GM19193 (cell line): ENCODE results near the gene AKR1D1.

ENCODE experiments used
- POLR2A ChIP-seq: IDR thresholded peaks from 4 replicates; pipeline ENCODE4 v1.6.1; 2011; ENCODE audit not compliant: insufficient read depth, insufficient read length; ENCODE audit errors: extremely low read depth

The AKR1D1 gene

GRCh38 chr7:138066954-138067394 is 9.3 kb upstream of the AKR1D1 start:
- TF ChIP-seq POLR2A, result no peak

- TF ChIP-seq POLR2A, result no peak
Observed at GRCh38 chr7:138067774-138068173, 8.5 kb upstream of the AKR1D1 start.

- no peak for TF ChIP-seq POLR2A
Observed at GRCh38 chr7:138070908-138071307, 5.4 kb upstream of the AKR1D1 start.

- TF ChIP-seq POLR2A, result no peak
Observed at GRCh38 chr7:138072726-138073125, 3.5 kb upstream of the AKR1D1 start.

- TF ChIP-seq POLR2A, result no peak
Observed at GRCh38 chr7:138074121-138074520, 2.1 kb upstream of the AKR1D1 start.

- TF ChIP-seq POLR2A, result no peak
Observed at GRCh38 chr7:138074540-138074939, 1.7 kb upstream of the AKR1D1 start.

- no peak for TF ChIP-seq POLR2A
Observed at GRCh38 chr7:138075350-138075749, 909 bp upstream of the AKR1D1 start.

DNA sequence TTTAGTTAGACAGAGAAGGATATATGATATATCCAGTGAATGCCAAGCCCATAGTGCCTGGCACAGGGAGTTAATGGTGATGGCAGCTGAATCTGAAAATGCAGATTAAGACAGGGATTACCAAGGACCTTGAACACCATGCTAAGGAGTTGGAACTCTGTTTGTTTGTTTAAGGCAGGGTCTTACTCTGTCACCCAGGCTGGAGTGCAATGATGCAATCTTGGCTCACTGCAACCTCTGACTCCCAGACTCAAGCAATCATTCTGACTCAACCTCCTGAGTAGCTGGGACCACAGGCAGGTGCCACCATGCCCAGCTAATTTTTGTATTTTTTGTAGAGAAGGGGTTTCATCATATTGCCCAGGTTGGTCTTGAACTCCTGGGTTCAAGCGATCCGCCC is 1.6 kb downstream of the AKR1D1 start:
- TF ChIP-seq POLR2A, result no peak

DNA sequence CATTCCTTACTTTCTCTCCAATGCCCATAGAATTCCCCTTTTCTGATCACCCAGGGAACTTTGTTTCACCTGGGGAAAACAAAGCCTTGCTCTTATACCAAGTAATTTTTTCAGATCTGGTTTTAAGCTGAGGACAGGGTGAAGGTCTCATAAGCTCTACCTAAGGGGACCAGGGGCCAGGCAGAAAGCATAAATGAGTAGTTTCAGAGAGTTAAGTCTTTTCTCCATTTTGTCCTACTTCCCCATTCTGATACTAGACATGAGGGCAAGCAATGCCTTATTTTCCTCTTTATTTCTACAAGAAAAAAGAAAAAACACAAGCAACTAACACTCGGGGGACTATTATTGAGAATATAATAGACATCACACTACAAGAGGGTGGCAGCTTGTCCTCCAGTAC is 2.9 kb downstream of the AKR1D1 start:
- TF ChIP-seq POLR2A, result no peak

DNA sequence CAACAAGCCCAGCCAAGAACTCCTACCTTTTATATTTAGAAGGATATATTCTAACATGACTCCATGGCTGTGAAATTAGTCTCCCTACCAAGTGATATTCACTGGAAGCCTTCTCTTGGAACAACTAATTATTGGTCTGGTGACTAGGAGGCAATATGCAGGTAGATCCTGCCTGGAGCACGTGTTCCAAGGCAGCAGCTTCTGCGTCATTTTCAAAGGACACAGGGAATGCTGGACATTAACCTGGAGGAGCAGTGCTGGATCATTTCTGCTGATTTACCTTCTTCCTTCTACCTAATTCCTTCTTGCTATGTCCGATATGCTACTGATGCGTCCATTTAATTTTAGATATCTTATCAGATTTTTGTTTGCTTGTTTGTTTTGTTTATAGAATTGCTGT is 5.6 kb downstream of the AKR1D1 start:
- no peak for TF ChIP-seq POLR2A

DNA sequence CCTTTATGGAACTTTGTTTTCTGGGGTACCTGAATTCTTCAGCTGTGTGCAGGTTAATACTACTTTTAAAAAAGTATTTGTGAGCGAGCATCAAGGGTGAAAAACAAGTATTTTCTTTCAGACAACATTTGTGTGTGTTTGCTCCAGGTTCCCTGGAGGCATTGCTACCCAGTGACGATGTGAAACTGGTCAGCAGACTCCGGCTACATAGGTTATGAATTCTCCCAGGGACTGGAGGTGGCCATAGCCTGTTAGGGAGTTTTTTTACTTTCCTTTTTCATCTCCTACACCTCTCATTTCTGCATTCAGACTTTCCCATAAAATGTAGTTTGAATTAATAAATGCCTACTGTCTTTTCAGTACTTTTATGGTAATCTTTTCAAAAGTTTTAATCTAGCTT is 7.6 kb downstream of the AKR1D1 start:
- no peak for TF ChIP-seq POLR2A

- no peak for TF ChIP-seq POLR2A
Observed at GRCh38 chr7:138086563-138087270, 10.5 kb downstream of the AKR1D1 start.

GRCh38 chr7:138089080-138089901 is 13.0 kb downstream of the AKR1D1 start:
- TF ChIP-seq POLR2A, result no peak

GRCh38 chr7:138091032-138091431 is 14.8 kb downstream of the AKR1D1 start:
- no peak for TF ChIP-seq POLR2A

DNA sequence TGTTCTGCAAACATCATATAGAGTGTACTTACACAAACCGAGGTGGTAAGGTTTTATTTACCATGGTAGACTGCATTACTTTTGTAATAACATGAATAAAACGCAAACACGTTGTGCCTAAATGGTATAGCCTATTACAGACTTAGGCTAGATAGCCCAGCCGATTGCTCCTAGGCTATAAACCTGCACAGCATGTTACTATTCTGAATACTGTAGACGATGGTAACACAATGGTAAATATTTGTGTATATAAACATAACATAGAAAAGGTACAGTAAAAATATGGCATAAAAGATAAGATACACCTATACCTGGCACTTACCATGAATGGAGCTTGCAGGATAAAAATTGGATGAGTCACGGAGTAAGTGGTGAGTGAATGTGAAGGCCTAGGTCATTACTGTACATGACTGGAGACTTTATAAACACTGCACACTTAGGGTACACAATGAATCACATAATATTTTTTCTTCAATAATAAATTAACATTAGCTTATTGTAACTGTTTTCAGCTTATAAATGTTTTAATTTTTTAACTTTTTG is 16.3 kb downstream of the AKR1D1 start:
- TF ChIP-seq POLR2A, result no peak
